DMS53 (cell line): Measurements from ENCODE around the gene VPS16.

Source experiments
- DNase-seq: peaks from one replicate; lab custom pipeline; 2025; lab: John Stamatoyannopoulos, UW

The VPS16 gene

DNA sequence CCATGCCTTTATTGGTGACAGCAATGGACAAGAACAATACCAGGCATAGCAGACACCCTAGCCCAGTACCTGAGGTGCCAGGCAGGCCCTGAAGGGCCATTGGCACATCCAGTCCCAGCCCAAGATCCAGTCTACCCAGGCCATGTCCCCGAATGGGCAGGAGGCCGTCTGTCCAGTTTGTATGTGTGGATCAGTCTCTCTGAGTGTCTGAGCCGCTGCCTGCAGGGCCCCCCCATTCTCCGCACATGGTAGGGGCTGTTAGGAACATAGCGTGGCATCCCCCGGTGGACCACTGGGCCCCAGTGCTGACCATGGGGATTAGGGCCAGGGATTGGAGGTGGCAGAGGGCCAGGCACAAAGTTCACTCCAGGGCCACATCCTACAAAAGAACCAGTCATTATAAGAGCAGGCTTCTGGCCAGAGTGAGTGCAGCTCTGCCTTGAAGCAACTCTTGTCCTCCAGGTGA, 5.2 kb upstream of the VPS16 start:
- no peak for DNase-seq

DNA sequence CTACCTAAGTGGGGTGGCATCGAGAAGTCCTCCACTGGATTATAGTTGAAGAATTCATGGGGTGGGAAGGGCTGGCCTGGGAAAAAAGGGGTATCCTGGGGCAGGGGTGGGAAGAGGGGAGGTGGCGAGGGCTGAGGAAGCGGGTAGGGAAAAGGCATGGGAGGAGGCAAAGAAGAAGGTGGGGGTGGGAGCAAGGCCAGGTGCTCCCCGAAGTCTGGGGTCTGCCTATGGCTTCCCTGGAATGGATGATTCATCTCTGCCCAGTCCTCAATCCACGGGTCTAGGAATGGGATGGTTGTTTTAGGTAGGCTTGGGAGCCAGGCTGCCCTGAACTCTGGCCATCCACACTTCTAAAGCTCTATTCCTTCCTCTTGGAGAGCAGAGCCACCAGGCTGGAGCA, 4.5 kb upstream of the VPS16 start:
- DNase-seq, result no peak

DNA sequence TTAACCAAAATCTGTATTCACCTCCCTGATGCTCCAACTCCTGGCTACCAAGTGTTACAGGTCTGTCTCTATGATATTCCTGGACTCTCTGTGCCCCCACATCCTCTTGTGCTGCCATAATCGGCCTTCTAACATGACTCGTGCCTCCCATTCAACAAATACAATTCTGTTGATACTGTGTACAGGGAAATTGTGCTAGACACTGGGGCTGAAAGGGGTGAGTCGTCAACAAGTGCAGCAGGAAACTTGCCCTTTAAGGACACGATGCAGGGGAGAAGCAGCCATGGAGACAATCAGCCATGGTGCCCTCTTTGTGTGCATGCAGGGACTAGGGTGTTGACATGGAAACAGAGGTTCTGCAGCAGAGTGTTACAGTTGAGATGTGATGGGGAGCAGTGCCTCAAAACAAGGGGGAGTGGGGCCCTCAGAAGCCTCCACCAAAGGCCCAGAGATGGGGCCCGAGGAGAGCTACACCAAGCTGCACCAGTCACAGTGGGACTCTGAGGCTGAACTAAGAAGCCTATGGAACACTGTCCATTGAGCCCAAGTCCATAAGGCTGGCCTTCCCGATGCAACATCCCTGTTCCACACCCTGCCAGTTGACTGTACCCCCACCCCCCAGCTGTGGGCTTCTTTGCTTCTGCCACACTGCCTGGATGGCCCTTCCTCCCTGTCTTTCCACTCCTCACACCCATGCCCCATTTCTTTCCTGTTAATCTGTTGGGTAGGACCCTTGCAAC, 3.2 kb upstream of the VPS16 start:
- DNase-seq, result no peak

DNA sequence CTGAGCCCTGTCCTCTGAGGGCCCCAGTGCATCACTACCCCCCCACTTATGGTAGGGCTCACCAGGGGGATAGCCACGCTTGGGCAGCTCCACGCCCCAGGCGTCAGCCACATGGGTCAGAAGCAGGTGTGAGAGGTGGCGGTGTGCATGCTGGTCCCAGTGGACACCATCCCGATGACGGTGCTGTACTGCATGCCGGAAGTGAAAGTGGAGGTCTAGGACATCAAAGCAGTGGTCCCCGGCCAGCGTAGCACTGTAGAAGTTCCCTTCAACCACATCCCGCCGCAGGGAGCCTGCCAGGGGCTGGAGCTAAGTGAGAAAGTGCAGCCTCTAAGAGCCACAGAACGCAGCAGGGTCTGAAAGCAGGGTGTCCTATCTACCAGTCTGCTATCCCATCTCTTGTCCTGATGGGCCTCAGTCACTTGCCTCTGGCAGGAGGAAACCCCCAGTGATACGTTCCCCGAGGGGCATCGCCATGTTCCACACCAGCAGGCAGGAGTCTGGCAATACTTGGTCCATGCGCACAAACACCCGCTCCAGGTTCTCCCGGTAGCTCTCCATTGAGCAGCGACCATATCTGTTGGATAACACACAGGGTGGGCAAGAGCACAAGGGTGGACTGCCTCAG, 2.3 kb upstream of the VPS16 start:
- DNase-seq, result no peak

DNA sequence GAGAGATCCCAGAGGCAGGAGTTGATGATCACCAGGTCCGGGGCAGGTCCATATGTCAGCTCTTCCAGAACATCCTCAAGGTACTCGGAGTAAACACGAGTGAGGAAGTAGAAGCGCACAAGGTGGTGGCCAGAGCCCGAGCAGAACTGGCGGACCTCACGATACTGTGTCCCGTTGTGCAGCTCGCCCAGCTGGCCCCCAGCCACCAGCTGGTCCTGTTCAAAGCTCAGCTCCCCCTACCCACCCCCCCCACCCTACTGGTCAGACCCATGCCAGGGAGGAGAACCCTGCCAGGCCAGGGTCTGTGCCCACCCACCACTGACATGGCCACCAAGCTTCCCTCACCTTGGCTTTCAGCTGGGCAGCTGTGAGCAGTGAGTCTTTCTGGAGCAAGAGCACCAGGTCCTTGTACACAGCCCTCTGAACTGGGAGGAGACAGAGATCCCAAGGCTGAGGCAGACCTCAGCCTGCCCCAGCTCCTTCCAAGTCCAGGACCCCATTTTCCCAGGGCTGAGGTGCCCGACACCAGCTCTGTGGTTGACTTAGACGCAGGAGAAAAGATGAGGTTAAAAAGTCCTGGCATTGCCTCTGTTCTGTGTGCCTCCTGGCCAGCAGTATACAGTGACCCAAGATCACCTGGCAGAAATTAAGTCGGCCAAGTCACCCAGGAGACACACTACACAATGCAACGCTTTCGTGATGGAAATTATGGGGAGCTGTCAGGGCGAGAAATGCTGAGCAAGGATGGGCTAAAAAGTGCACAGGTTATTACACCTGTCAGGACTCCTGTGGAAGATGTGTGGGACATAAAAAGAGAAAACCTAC, 1.5 kb upstream of the VPS16 start:
- no peak for DNase-seq

DNA sequence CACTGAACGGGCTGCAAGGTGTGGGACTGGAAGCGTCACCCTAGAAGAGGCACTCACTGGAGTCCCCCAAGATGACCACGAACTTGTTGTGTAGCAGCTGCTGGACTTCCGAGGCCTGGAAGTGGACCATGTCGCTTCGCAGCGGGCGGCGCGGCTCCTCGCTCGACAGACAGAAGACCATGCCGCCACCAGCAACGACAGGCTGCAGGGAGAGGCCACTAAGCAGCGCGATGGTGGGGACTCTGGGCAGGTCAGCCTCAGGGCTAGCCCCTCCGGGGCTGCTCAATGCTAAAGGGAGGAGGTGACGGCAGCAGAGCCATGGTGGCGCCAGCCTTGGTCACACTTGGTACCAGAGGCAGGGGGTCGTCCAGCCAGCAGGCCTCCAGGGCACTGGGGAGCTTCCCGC, 810 bp upstream of the VPS16 start:
- no peak for DNase-seq

DNA sequence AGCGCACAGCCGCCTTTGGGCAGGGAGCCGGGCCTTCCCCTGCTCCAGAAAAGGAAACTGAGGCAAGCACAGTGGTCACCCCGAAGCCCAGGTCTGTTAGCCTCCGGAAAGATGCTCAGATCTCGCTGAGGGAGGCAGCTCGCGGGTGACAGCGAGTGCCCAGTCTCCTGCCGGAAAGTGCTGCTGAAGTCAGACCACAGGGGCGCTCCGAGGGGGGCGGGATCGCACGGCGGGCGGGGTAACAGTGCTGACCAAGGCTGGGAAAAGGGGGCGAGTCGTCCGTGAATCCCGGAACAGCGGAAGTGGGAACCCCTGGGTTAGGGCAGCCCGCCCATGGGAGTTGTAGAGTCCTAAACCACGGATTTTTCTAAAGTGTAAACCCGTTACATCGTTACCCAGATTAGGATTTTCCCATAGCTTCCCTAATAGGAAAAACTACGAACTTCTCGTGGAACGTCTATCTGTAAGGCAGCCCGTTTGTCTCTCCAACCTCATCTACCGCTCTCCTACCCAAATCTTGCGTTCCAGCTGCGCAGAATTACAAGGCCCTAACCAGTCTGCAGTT, 504 bp downstream of the VPS16 start:
- peak; percentile 57 for DNase-seq

DNA sequence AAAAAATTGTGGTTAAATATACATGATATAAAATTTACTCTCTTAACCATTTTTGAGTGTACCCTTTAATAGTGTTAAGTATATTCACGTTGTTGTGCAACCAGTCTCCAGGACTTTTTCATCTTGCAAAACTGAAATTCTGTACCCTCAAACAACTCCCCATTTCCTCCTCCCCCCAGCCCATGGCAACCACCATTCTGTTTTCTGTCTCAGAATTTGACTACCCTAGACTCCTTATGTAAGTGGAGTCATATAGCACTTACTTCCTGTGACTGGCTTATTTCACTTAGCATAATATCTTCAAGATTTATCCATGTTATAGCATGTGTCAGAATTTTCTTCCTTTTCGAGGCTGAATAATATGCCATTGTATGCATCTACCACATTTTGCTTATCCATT, 5.1 kb downstream of the VPS16 start:
- DNase-seq, result no peak

DNA sequence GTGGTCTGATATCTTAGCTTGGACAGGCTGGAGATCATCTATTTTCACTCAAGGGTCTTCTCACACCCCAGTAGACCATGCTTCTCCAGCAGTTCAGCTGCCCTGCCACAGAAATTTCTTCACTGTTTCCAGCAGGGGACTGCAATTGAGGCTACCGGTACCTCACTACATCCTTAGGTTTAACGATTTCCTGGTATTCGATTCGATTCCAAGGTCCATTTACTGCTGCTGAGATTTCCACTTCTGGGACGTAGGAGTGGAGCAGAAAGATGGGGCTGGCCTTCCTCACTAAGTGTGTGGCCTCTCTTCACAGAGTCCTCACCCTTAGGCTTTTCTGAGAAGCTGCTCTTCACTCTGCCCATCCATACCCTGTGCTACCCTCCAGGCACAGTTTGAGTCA, 6.2 kb downstream of the VPS16 start:
- no peak for DNase-seq

DNA sequence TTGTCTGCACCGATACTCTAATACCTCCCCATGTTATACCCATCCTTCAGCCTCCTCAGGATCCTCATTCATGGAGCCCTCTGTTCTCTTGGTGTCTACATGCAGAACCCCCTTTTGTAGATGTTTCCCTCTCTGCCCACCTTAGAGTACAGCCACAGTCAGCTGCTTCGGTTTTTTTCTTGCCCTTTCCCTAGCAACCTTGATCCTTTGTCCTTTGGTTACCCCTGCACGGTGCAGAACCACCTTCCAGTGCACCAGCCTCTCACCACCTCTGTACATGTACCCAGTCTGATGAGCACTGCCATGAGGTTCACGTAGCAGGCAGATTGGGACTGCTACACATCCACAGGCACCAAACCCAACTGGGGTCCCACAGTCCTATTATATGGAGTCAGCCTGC, 7.3 kb downstream of the VPS16 start:
- DNase-seq, result no peak

DNA sequence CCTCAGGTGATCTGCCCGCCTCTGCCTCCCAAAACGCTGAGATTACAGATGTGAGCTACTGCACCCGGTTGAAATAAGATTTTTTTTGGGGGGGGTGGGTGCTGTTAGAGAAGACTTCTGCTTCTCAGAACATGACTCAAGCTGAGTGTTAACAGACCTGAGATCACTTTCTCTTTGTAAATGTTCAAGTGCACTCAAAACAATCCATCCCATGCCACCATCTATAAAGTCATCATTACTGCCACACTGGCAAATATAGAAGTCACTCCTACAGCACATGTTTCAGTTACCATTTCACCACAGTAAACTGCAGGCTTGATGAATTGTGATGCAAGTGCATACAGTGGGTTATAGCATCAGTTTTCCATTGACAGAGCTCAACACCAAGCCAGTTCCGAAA, 9.0 kb downstream of the VPS16 start:
- no peak for DNase-seq

DNA sequence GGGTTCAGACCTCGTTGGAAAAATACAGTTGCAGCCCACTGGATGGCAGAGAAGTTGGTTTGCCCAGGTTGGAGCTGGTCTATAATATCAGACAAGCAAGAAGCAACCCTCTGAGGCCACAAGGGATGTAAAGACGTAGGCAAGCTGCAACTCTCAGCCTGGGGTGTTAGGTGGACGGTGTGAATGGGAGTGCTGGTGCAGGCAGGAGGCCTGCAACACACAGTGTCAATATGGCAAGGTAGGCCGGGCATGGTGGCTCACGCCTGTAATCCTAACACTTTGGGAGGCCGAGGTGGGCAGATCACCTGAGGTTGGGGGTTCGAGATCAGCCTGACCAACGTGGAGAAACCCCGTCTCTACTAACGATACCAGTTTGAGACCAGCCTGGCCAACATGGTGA, 10.5 kb downstream of the VPS16 start:
- no peak for DNase-seq

DNA sequence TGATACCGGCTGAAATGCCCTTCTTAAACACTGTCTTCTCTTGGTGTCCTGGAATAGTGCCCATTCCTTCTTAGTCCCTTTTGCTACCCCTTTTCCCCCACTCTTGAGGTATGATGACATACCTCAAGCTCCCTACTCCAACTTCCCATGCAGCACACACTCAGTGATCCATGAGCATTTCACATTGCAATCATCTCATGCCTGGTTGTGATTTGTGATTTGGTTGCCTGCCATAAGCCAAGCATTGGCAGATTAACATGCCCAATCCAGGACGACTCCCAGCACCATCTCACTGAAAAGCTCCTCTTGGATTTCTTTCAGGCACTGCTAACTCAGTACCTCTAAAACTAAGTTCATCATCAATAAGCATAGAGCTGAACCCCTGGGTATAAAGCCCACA, 18.0 kb downstream of the VPS16 start:
- no peak for DNase-seq

DNA sequence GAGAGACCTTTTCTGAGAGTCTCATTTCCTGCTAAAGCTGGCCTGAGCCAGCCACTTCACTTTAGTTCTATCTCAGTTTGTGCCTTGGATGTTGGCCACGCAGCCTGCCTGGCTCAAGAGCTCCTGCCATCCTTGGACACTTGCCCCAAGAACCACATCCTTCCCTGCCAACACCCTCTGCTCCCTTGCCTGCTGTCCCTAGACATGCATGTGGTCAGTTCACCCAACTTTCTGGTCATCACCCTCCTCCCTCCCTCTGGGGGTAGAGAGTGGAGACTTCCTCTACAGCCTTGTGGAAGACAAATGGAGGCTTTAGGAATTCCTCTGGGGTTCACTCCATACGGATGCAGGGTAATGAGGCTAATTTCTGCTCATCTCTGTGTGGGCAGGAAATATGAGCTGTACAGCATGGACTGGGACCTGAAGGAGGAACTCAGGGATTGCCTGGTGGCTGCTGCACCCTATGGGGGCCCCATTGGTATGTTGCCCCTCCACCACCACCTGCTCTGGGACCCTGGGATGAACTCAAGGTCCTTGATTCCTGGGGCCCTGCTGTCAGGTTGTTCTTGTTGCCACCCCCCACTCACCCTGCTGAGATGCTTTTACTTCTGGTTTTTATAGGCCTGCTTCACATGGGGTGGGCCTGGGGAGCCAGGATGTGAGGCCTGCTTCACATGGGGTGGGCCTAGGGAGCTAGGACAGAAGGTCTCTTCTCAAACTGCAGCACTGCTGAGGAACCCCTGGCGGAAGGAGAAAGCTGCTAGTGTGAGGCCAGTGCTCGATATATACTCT, 19.0 kb downstream of the VPS16 start:
- no peak for DNase-seq

DNA sequence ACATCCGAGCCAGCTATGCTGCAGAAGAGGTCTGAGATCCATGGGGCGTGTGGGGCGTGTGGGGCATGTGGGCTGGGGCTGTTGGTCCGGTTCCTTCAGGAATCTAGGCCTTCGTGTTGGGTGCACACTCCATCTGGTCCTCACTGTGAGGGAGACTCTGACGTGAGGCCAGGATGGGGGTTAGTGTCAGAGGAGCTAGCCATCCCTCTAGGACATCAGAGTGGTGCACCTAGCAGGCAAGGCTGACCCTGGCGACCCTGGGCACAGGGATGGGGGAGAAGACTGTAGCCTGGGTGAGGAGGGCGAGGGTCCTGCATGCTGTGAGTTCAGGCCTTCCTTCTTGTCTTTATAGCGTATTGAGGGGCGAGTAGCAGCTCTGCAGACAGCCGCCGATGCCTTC, 24.1 kb downstream of the VPS16 start:
- DNase-seq, result no peak

DNA sequence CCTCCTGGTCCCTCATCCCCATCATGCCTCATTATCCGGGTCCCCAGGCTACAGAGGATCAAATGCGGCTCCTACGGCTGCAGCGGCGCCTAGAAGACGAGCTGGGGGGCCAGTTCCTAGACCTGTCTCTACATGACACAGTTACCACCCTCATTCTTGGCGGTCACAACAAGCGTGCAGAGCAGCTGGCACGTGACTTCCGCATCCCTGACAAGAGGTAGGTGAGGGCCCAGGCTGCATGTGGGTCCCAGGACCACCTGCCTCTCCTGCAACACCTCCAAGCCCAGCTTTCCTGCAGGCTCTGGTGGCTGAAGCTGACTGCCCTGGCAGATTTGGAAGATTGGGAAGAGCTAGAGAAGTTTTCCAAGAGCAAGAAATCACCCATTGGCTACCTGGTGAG, 24.6 kb downstream of the VPS16 start:
- DNase-seq, result no peak

DNA sequence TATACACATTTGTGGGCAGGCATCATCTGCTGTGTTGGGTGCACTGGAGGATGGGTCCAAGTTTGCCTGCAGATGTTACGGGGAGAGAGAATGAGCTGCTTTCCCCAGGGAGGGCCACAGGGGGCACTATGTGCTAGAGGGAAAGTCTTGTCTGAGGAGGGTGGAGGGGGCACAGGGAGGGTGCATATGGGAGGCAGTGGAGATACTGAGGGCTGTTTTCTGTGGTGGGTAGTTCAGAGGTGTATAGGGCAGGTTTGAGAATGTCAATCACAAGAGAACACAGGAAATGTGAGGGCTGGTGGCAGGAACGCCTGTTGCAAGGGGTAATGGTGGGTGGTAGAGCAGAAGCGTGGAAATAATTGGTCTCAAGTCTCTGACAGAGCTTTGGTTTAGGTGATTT, 25.1 kb downstream of the VPS16 start:
- no peak for DNase-seq

DNA sequence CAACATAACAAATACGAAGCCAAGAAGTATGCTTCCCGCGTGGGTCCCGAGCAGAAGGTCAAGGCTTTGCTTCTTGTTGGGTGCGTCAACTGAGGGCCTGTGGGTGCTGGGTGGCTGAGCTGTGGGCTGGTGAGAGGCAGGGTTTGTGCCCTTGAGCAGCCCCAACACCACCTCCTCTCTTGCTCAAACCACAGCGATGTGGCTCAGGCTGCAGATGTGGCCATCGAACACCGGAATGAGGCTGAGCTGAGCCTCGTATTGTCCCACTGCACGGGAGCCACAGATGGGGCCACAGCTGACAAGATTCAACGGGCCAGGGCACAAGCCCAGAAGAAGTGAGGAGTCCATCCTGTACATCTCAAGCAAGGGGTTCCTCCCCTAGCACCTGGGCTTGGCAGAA, 25.7 kb downstream of the VPS16 start:
- no peak for DNase-seq

DNA sequence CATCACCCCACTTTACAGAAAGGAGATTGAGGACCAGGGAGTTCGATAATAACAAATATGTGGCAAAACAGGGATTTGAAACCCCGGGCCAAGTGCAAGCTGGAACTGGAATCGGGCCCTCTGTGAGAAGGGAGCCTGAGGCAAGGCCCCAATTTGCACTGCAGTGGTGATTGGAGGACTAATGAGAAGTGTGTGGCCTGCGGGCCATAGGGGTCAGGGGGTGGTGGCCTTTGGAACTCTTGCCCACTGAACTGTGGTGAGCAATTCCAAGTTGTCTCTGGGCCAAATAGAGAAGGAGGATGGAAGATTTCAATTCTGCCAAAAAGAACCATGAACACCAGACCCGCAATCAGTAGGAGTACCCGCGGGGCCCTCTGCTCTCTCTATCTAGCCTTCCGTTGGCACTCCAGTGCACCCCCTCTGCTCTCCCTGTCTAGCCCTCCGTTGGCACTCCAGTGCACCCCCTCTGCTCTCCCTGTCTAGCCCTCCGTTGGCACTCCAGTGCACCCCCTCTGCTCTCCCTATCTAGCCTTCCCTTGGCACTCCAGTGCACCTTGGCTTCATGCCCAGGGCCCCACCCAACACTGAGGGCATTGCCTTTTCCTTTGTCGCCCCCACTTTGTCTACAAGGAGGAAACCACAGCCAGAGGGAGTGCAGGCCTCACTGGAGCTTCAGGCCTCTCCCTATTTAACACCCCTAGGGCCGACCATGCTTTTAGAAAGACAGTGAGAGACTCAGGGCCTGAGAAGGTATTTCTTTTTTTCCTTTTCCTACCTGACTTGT, 26.7 kb downstream of the VPS16 start:
- no peak for DNase-seq

DNA sequence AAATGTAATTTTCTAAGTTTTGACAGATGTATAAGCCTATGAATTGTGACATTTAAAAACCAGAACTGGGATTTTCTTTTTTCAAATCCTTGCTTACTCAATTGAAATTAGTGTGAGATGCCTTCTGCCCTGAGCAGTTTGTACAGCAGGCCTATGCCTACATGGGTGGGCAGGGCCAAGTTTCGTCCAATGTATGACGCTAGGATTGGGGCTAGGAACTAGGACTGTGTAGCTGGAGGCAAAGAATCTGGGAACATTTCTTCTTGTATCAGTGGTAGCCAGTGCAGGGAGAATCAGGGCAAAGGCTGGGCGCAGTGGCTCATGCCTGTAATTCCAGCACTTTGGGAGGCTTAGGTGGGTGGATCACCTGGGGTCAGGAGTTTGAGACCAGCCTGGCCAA, 28.8 kb downstream of the VPS16 start:
- no peak for DNase-seq

DNA sequence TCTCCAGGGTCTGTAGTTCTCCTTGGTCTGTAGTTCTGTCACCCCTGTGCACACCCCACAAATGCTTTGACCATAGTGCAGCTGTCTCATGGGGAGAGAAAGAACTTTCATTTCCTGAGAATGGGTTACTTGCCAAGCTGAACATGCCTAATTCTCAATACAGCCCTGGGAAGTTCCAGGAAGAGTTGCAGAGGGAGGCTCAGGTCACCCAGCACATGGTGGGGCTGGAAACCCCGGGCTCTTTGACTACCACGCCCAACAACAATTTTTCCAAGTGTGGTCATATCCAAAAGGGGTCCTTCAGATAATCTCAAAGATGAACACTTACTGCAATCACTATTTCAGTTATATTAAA, 30.5 kb downstream of the VPS16 start:
- peak; percentile 31 for DNase-seq
